ENCODE results near the gene SPACA6. TPM values are rescaled to one million over a fixed set of nuclear protein-coding genes. Genes with fewer than 3 reads are reported as not detected.

SPACA6 gene
- polyA plus RNA-seq, 4 donors: 4.1 to 6.6 TPM; not detected in 2

DNA sequence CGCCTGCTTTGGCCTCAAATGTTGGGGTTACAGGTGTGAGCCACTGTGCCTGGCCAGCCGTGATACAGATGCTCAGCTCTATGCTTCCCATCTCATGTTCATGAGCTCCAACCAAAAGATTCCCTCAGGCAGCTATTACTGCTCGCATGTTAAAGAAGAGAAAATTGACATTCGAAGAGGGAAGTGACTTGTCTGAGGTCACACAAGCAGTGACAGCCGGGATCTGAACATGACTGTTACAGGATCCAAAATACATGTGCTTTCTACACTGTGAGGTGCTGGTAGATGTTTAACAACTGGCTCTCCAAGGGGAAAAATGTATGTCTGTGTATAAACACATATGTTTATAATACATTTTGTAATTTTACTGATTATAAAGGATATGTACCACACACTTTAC is 47.2 kb downstream of the SPACA6 start:
- Histone ChIP-seq H3K36me3 (ENCODE audit: control insufficient read depth in 3 of 3, insufficient read depth in 2 of 3, low read depth in 1 of 3, low read length in 3 of 3) (no peaks in the 10 kb centered on the region), H3K9me3 (ENCODE audit: control insufficient read depth in 2 of 2, insufficient read depth in 1 of 2, low read depth in 1 of 2, low read length in 1 of 2) (no peaks in the 10 kb centered on the region), H3K4me3 (ENCODE audit: low read depth in 1 of 3, low read length in 3 of 3) (no peak overlapping the region), H3K4me1 (ENCODE audit: control insufficient read depth in 3 of 3, insufficient read depth in 2 of 3, low read depth in 1 of 3, low read length in 2 of 3) (no peaks in the 10 kb centered on the region), H3K27me3 (ENCODE audit: control insufficient read depth in 3 of 3, insufficient read depth in 3 of 3, low read length in 3 of 3) (no peaks in the 10 kb centered on the region), H3K27ac (ENCODE audit: low read depth in 1 of 3, low read length in 2 of 3) (no peak overlapping the region)
- FAIRE-seq (no peak), DNase-seq (no peak)
- 80% methylated on average over 5 of the region's 5 CpGs for WGBS, 3 donors

GRCh38 chr19:51742789-51743188 is 49.7 kb downstream of the SPACA6 start:
- Histone ChIP-seq H3K4me1 (ENCODE audit: control insufficient read depth in 3 of 3, insufficient read depth in 2 of 3, low read depth in 1 of 3, low read length in 2 of 3) (no peaks in the 10 kb centered on the region), H3K9me3 (ENCODE audit: control insufficient read depth in 2 of 2, insufficient read depth in 1 of 2, low read depth in 1 of 2, low read length in 1 of 2) (no peaks in the 10 kb centered on the region), H3K4me3 (ENCODE audit: low read depth in 1 of 3, low read length in 3 of 3) (no peak overlapping the region), H3K27me3 (ENCODE audit: control insufficient read depth in 3 of 3, insufficient read depth in 3 of 3, low read length in 3 of 3) (no peaks in the 10 kb centered on the region), H3K27ac (ENCODE audit: low read depth in 1 of 3, low read length in 2 of 3) (no peak overlapping the region), H3K36me3 (ENCODE audit: control insufficient read depth in 3 of 3, insufficient read depth in 2 of 3, low read depth in 1 of 3, low read length in 3 of 3) (no peaks in the 10 kb centered on the region)
- FAIRE-seq (no peak), DNase-seq (no peak)
- 60 to 72% (median 68%) methylated on average over 6 of the region's 6 CpGs for WGBS, 3 donors

GRCh38 chr19:51743405-51743804 is 50.3 kb downstream of the SPACA6 start:
- DNase-seq: no peak
- Histone ChIP-seq H3K27me3 (ENCODE audit: control insufficient read depth in 3 of 3, insufficient read depth in 3 of 3, low read length in 3 of 3) (no peaks in the 10 kb centered on the region), H3K9me3 (ENCODE audit: control insufficient read depth in 2 of 2, insufficient read depth in 1 of 2, low read depth in 1 of 2, low read length in 1 of 2) (no peaks in the 10 kb centered on the region), H3K36me3 (ENCODE audit: control insufficient read depth in 3 of 3, insufficient read depth in 2 of 3, low read depth in 1 of 3, low read length in 3 of 3) (no peaks in the 10 kb centered on the region), H3K4me1 (ENCODE audit: control insufficient read depth in 3 of 3, insufficient read depth in 2 of 3, low read depth in 1 of 3, low read length in 2 of 3) (no peaks in the 10 kb centered on the region), H3K27ac (ENCODE audit: low read depth in 1 of 3, low read length in 2 of 3) (no peak overlapping the region), H3K4me3 (ENCODE audit: low read depth in 1 of 3, low read length in 3 of 3) (no peak overlapping the region)
- 74 to 81% (median 77%) methylated on average over 3 of the region's 3 CpGs for WGBS, 3 donors
- FAIRE-seq: no peak

- no peaks in the 10 kb centered on the region for H3K4me1 ChIP-seq (ENCODE audit: control insufficient read depth in 3 of 3, insufficient read depth in 2 of 3, low read depth in 1 of 3, low read length in 2 of 3)
- no peaks in the 10 kb centered on the region for H3K27me3 ChIP-seq (ENCODE audit: control insufficient read depth in 3 of 3, insufficient read depth in 3 of 3, low read length in 3 of 3)
- DNase-seq (no peak), FAIRE-seq (no peak)
- no peak overlapping the region for H3K27ac ChIP-seq (ENCODE audit: low read depth in 1 of 3, low read length in 2 of 3)
- WGBS, 3 donors: 58 to 70% (median 62%) methylated on average over 7 of the region's 7 CpGs
- H3K9me3 ChIP-seq (ENCODE audit: control insufficient read depth in 2 of 2, insufficient read depth in 1 of 2, low read depth in 1 of 2, low read length in 1 of 2): no peaks in the 10 kb centered on the region
- H3K36me3 ChIP-seq (ENCODE audit: control insufficient read depth in 3 of 3, insufficient read depth in 2 of 3, low read depth in 1 of 3, low read length in 3 of 3): no peaks in the 10 kb centered on the region
- H3K4me3 ChIP-seq (ENCODE audit: low read depth in 1 of 3, low read length in 3 of 3): no peak overlapping the region
Observed at GRCh38 chr19:51746731-51747130, 53.6 kb downstream of the SPACA6 start.

DNA sequence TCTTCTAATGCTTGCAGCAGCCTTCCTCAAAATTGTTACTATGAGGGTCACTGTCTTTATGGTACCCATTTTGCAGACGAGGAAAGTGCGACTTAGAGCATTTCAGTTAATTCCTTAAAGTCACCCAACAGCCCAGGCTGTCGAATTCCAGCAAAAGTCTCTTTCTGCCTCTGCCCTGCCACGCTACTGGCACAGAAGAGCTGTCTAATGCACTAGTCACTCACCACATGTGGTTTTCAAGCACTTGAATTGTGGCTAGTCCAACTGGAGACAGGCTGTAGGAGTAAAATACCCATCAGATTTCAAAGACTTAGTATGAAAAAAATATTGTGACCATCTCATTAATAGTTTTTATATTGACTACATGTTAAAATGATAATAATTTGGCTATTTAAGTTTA is 56.8 kb downstream of the SPACA6 start:
- H3K27ac ChIP-seq (ENCODE audit: low read depth in 1 of 3, low read length in 2 of 3): no peak overlapping the region
- no peaks in the 10 kb centered on the region for H3K27me3 ChIP-seq (ENCODE audit: control insufficient read depth in 3 of 3, insufficient read depth in 3 of 3, low read length in 3 of 3)
- no peak overlapping the region for H3K4me3 ChIP-seq (ENCODE audit: low read depth in 1 of 3, low read length in 3 of 3)
- 77 to 82% (median 80%) methylated on average over 4 of the region's 4 CpGs for WGBS, 3 donors
- H3K36me3 ChIP-seq (ENCODE audit: control insufficient read depth in 3 of 3, insufficient read depth in 2 of 3, low read depth in 1 of 3, low read length in 3 of 3): no peaks in the 10 kb centered on the region
- FAIRE-seq: no peak
- H3K4me1 ChIP-seq (ENCODE audit: control insufficient read depth in 3 of 3, insufficient read depth in 2 of 3, low read depth in 1 of 3, low read length in 2 of 3): no peaks in the 10 kb centered on the region
- DNase-seq: no peak
- H3K9me3 ChIP-seq (ENCODE audit: control insufficient read depth in 2 of 2, insufficient read depth in 1 of 2, low read depth in 1 of 2, low read length in 1 of 2): no peaks in the 10 kb centered on the region

- DNase-seq: no peak
- Histone ChIP-seq H3K4me1 (ENCODE audit: control insufficient read depth in 3 of 3, insufficient read depth in 2 of 3, low read depth in 1 of 3, low read length in 2 of 3) (no peaks in the 10 kb centered on the region), H3K4me3 (ENCODE audit: low read depth in 1 of 3, low read length in 3 of 3) (no peak overlapping the region), H3K27me3 (ENCODE audit: control insufficient read depth in 3 of 3, insufficient read depth in 3 of 3, low read length in 3 of 3) (no peaks in the 10 kb centered on the region), H3K36me3 (ENCODE audit: control insufficient read depth in 3 of 3, insufficient read depth in 2 of 3, low read depth in 1 of 3, low read length in 3 of 3) (no peaks in the 10 kb centered on the region), H3K27ac (ENCODE audit: low read depth in 1 of 3, low read length in 2 of 3) (no peak overlapping the region), H3K9me3 (ENCODE audit: control insufficient read depth in 2 of 2, insufficient read depth in 1 of 2, low read depth in 1 of 2, low read length in 1 of 2) (no peaks in the 10 kb centered on the region)
- FAIRE-seq: no peak
- WGBS, 3 donors: 70 to 83% (median 80%) methylated on average over 7 of the region's 7 CpGs
Observed at GRCh38 chr19:51750400-51751094, 57.4 kb downstream of the SPACA6 start.

- no peaks in the 10 kb centered on the region for H3K27me3 ChIP-seq (ENCODE audit: control insufficient read depth in 3 of 3, insufficient read depth in 3 of 3, low read length in 3 of 3)
- H3K9me3 ChIP-seq (ENCODE audit: control insufficient read depth in 2 of 2, insufficient read depth in 1 of 2, low read depth in 1 of 2, low read length in 1 of 2): no peaks in the 10 kb centered on the region
- no peaks in the 10 kb centered on the region for H3K36me3 ChIP-seq (ENCODE audit: control insufficient read depth in 3 of 3, insufficient read depth in 2 of 3, low read depth in 1 of 3, low read length in 3 of 3)
- H3K4me3 ChIP-seq (ENCODE audit: low read depth in 1 of 3, low read length in 3 of 3): no peak within 1 kb of the TSS
- FAIRE-seq: no peak
- DNase-seq: no peak
- H3K27ac ChIP-seq (ENCODE audit: low read depth in 1 of 3, low read length in 2 of 3): no peak within 1 kb of the TSS
- 18 to 61% (median 31%) methylated on average over 2 of the region's 2 CpGs for WGBS, 3 donors
- no peaks in the 10 kb centered on the region for H3K4me1 ChIP-seq (ENCODE audit: control insufficient read depth in 3 of 3, insufficient read depth in 2 of 3, low read depth in 1 of 3, low read length in 2 of 3)
Observed at GRCh38 chr19:51751655-51752054, 58.5 kb downstream of the SPACA6 start, which contains the start of gene FPR1. Gene FPR1, minus strand, starts transcription at chr19:51751878. Its CDS starts 4,884 bp downstream, at chr19:51746994.

DNA sequence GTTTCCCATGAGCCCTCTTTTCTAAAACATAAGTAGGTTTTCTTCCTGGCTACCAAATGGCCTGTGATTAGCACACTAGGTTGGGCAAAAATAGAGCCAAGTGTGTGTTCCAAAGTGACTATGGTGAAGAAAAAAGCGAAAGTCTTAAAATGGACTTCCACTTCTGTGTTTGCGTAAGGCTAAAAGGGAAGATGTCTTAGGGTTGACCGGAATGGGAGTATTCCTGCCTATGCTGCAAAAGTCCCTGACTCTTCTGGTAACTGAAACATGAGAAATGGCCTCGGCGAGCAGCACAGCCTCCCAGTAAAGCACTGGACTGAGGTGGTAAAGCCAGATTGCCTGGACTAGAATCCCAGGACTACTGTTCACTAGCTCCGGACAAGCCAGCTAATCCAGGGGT is 61.0 kb downstream of the SPACA6 start:
- Histone ChIP-seq H3K4me1 (ENCODE audit: control insufficient read depth in 3 of 3, insufficient read depth in 2 of 3, low read depth in 1 of 3, low read length in 2 of 3) (no peaks in the 10 kb centered on the region), H3K36me3 (ENCODE audit: control insufficient read depth in 3 of 3, insufficient read depth in 2 of 3, low read depth in 1 of 3, low read length in 3 of 3) (no peaks in the 10 kb centered on the region), H3K27me3 (ENCODE audit: control insufficient read depth in 3 of 3, insufficient read depth in 3 of 3, low read length in 3 of 3) (no peaks in the 10 kb centered on the region), H3K27ac (ENCODE audit: low read depth in 1 of 3, low read length in 2 of 3) (no peak overlapping the region), H3K4me3 (ENCODE audit: low read depth in 1 of 3, low read length in 3 of 3) (no peak overlapping the region), H3K9me3 (ENCODE audit: control insufficient read depth in 2 of 2, insufficient read depth in 1 of 2, low read depth in 1 of 2, low read length in 1 of 2) (no peaks in the 10 kb centered on the region)
- WGBS, 3 donors: 91 to 97% (median 92%) methylated on average over 6 of the region's 6 CpGs
- DNase-seq: no peak
- FAIRE-seq: no peak

GRCh38 chr19:51754770-51755169 is 61.6 kb downstream of the SPACA6 start:
- Histone ChIP-seq H3K9me3 (ENCODE audit: control insufficient read depth in 2 of 2, insufficient read depth in 1 of 2, low read depth in 1 of 2, low read length in 1 of 2) (no peaks in the 10 kb centered on the region), H3K4me1 (ENCODE audit: control insufficient read depth in 3 of 3, insufficient read depth in 2 of 3, low read depth in 1 of 3, low read length in 2 of 3) (no peaks in the 10 kb centered on the region), H3K36me3 (ENCODE audit: control insufficient read depth in 3 of 3, insufficient read depth in 2 of 3, low read depth in 1 of 3, low read length in 3 of 3) (no peaks in the 10 kb centered on the region), H3K27ac (ENCODE audit: low read depth in 1 of 3, low read length in 2 of 3) (no peak overlapping the region), H3K4me3 (ENCODE audit: low read depth in 1 of 3, low read length in 3 of 3) (no peak overlapping the region), H3K27me3 (ENCODE audit: control insufficient read depth in 3 of 3, insufficient read depth in 3 of 3, low read length in 3 of 3) (no peaks in the 10 kb centered on the region)
- FAIRE-seq: no peak
- WGBS, 3 donors: 72 to 80% (median 73%) methylated on average over 4 of the region's 4 CpGs
- DNase-seq: no peak
